ENCODE data around the gene REPS1. TPM values are rescaled to one million over a fixed set of nuclear protein-coding genes. Genes with fewer than 3 reads are reported as not detected.
"Not testable (repeated sequence)": the region's sequence is repeated elsewhere in the genome, so short reads cannot be mapped to it uniquely, and the experiment has no call there.

The REPS1 gene
- total and polyA plus RNA-seq, 7 experiments from 2014 or later, result 24.7 to 74.6 (median 65.4) TPM

- peaks cover 27 to 50% (median 39%) of the 10 kb centered on the region in 7 donors for H3K4me1 Mint-ChIP-seq
Measured at GRCh38 chr6:138945354-138945753, 42.7 kb downstream of the REPS1 start.

GRCh38 chr6:138944412-138944811, 43.6 kb downstream of the REPS1 start:
- peak in 1 of 9 donors; percentile 35 for DNase-seq
- Mint-ChIP-seq H3K4me1 (peaks cover 23 to 46% (median 32%) of the 10 kb centered on the region in 7 donors), H3K36me3 (peaks cover 6 to 68% (median 49%) of the 10 kb centered on the region in 5 donors), H3K9me3 (peaks cover 0 to 4% (median 0%) of the 10 kb centered on the region in 11 donors), H3K4me3 (no peak overlapping the region), H3K27me3 (no peaks in the 10 kb centered on the region), H3K27ac (no peak overlapping the region)
- H3K27me3 ChIP-seq (ENCODE audit: control insufficient read depth in 2 of 2, insufficient read depth in 2 of 2, low read length in 2 of 2), result no peaks in the 10 kb centered on the region
- H3K9me3 ChIP-seq (ENCODE audit: control insufficient read depth in 2 of 3, low read length in 3 of 3), result no peaks in the 10 kb centered on the region
- CTCF ChIA-PET, result no interaction called here
- no peak overlapping the region for H3K27ac ChIP-seq (ENCODE audit: low read depth, low read length)
- ATAC-seq, result peak; percentile 64
- H3K4me1 ChIP-seq (ENCODE audit: control insufficient read depth in 2 of 2, insufficient read depth in 2 of 2, low read length in 2 of 2), result peaks cover 9 to 10% of the 10 kb centered on the region in 2 donors
- H3K36me3 ChIP-seq (ENCODE audit: control insufficient read depth in 2 of 3, insufficient read depth in 3 of 3, low read length in 3 of 3), result peaks cover 0 to 29% (median 7%) of the 10 kb centered on the region in 3 experiments
- POLR2A ChIA-PET, result interaction anchor here (0.6 kb wide), 1 partner anchor 176 kb away, joined by 3 read pairs; no protein-coding TSS in a partner anchor
- H3K4me3 ChIP-seq (ENCODE audit: low read length), result no peak overlapping the region
- intact Hi-C loops (cut with micrococcal nuclease), result no loop called here

More at GRCh38 chr6:138945354-138945753, 42.7 kb downstream of the REPS1 start:
- no peaks in the 10 kb centered on the region for H3K27me3 ChIP-seq (ENCODE audit: control insufficient read depth in 2 of 2, insufficient read depth in 2 of 2, low read length in 2 of 2)
- DNase-seq (no peak), ATAC-seq (no peak)
- H3K4me1 ChIP-seq (ENCODE audit: control insufficient read depth in 2 of 2, insufficient read depth in 2 of 2, low read length in 2 of 2), result peaks cover 9 to 10% of the 10 kb centered on the region in 2 donors
- H3K9me3 Mint-ChIP-seq, result peaks cover 0 to 4% (median 0%) of the 10 kb centered on the region in 11 donors
- H3K27me3 Mint-ChIP-seq, result no peaks in the 10 kb centered on the region
- ChIA-PET POLR2A (no interaction called here), CTCF (no interaction called here)
- intact Hi-C loops (cut with micrococcal nuclease), result loop anchor here in 1 of 2 donors (5.0 kb wide), 1 partner anchor 42 kb away; the partner anchor contains the start of gene REPS1
- H3K9me3 ChIP-seq (ENCODE audit: control insufficient read depth in 2 of 3, low read length in 3 of 3), result no peaks in the 10 kb centered on the region
- H3K36me3 ChIP-seq (ENCODE audit: control insufficient read depth in 2 of 3, insufficient read depth in 3 of 3, low read length in 3 of 3), result peaks cover 0 to 29% (median 7%) of the 10 kb centered on the region in 3 experiments
- peaks cover 6 to 60% (median 42%) of the 10 kb centered on the region in 5 donors for H3K36me3 Mint-ChIP-seq
- H3K27ac ChIP-seq (ENCODE audit: low read depth, low read length), result no peak overlapping the region
- H3K4me3 Mint-ChIP-seq, result no peak overlapping the region
- no peak overlapping the region for H3K4me3 ChIP-seq (ENCODE audit: low read length)
- H3K27ac Mint-ChIP-seq, result peak overlapping the region in 1 of 9 donors; percentile 65

- ATAC-seq (no peak), DNase-seq (no peak)
- H3K27me3 ChIP-seq (ENCODE audit: control insufficient read depth in 2 of 2, insufficient read depth in 2 of 2, low read length in 2 of 2), result no peaks in the 10 kb centered on the region
- intact Hi-C loops (cut with micrococcal nuclease), result no loop called here
- no peak overlapping the region for H3K4me3 ChIP-seq (ENCODE audit: low read length)
- Mint-ChIP-seq H3K27ac (peak overlapping the region in 1 of 9 donors; percentile 1), H3K4me1 (peaks cover 14 to 37% (median 21%) of the 10 kb centered on the region in 7 donors), H3K9me3 (peaks cover 0 to 2% (median 0%) of the 10 kb centered on the region in 11 donors), H3K4me3 (no peak overlapping the region), H3K36me3 (peaks cover 6 to 73% (median 56%) of the 10 kb centered on the region in 5 donors), H3K27me3 (no peaks in the 10 kb centered on the region)
- H3K27ac ChIP-seq (ENCODE audit: low read depth, low read length), result no peak overlapping the region
- ChIA-PET POLR2A (no interaction called here), CTCF (interaction anchor here (0.6 kb wide), 1 partner anchor 55 kb away, joined by 3 read pairs; no protein-coding TSS in a partner anchor)
- H3K36me3 ChIP-seq (ENCODE audit: control insufficient read depth in 2 of 3, insufficient read depth in 3 of 3, low read length in 3 of 3), result peaks cover 0 to 38% (median 9%) of the 10 kb centered on the region in 3 experiments
- H3K9me3 ChIP-seq (ENCODE audit: control insufficient read depth in 2 of 3, low read length in 3 of 3), result no peaks in the 10 kb centered on the region
- H3K4me1 ChIP-seq (ENCODE audit: control insufficient read depth in 2 of 2, insufficient read depth in 2 of 2, low read length in 2 of 2), result peaks cover 9 to 10% of the 10 kb centered on the region in 2 donors
Measured at GRCh38 chr6:138943089-138943625, 44.9 kb downstream of the REPS1 start.

GRCh38 chr6:138936873-138937272, 51.2 kb downstream of the REPS1 start:
- H3K27ac Mint-ChIP-seq; H3K27me3 ChIP-seq (ENCODE audit: control insufficient read depth in 2 of 2, insufficient read depth in 2 of 2, low read length in 2 of 2); H3K4me3 Mint-ChIP-seq; POLR2A ChIA-PET; H3K4me1 ChIP-seq (ENCODE audit: control insufficient read depth in 2 of 2, insufficient read depth in 2 of 2, low read length in 2 of 2); intact Hi-C loops (cut with micrococcal nuclease); DNase-seq; ATAC-seq; H3K27ac ChIP-seq (ENCODE audit: low read depth, low read length); H3K9me3 ChIP-seq (ENCODE audit: control insufficient read depth in 2 of 3, low read length in 3 of 3); CTCF ChIA-PET; H3K4me3 ChIP-seq (ENCODE audit: low read length); H3K27me3 Mint-ChIP-seq: not testable (repeated sequence)
- H3K4me1 Mint-ChIP-seq, result peaks cover 0 to 10% (median 6%) of the 10 kb centered on the region in 7 donors
- H3K9me3 Mint-ChIP-seq, result peaks cover 3 to 15% (median 6%) of the 10 kb centered on the region in 11 donors
- H3K36me3 ChIP-seq (ENCODE audit: control insufficient read depth in 2 of 3, insufficient read depth in 3 of 3, low read length in 3 of 3), result peaks cover 0 to 21% (median 8%) of the 10 kb centered on the region in 3 experiments
- peaks cover 8 to 72% (median 51%) of the 10 kb centered on the region in 5 donors for H3K36me3 Mint-ChIP-seq

GRCh38 chr6:138931660-138932059, 56.4 kb downstream of the REPS1 start:
- no peaks in the 10 kb centered on the region for H3K27me3 ChIP-seq (ENCODE audit: control insufficient read depth in 2 of 2, insufficient read depth in 2 of 2, low read length in 2 of 2)
- H3K4me1 ChIP-seq (ENCODE audit: control insufficient read depth in 2 of 2, insufficient read depth in 2 of 2, low read length in 2 of 2), result peaks cover 3 to 4% of the 10 kb centered on the region in 2 donors
- DNase-seq, result no peak
- no peak overlapping the region for H3K27ac ChIP-seq (ENCODE audit: low read depth, low read length)
- ChIA-PET CTCF (interaction anchor here (0.8 kb wide), 1 partner anchor 182 kb away, joined by 3 read pairs; no protein-coding TSS in a partner anchor), POLR2A (no interaction called here)
- H3K27ac Mint-ChIP-seq, result peak overlapping the region in 2 of 9 donors; percentile 3 to 19
- intact Hi-C loops (cut with micrococcal nuclease), result loop anchor here in 1 of 2 donors (5.0 kb wide), 2 partner anchors 241 to 431 kb away; no protein-coding TSS in a partner anchor
- peaks cover 0 to 14% (median 0%) of the 10 kb centered on the region in 3 experiments for H3K36me3 ChIP-seq (ENCODE audit: control insufficient read depth in 2 of 3, insufficient read depth in 3 of 3, low read length in 3 of 3)
- H3K9me3 ChIP-seq (ENCODE audit: control insufficient read depth in 2 of 3, low read length in 3 of 3), result no peaks in the 10 kb centered on the region
- peaks cover 0 to 3% (median 0%) of the 10 kb centered on the region in 11 donors for H3K9me3 Mint-ChIP-seq
- no peaks in the 10 kb centered on the region for H3K27me3 Mint-ChIP-seq
- peaks cover 0 to 13% (median 12%) of the 10 kb centered on the region in 7 donors for H3K4me1 Mint-ChIP-seq
- peaks cover under 1 to 53% (median 28%) of the 10 kb centered on the region in 5 donors for H3K36me3 Mint-ChIP-seq
- H3K4me3 Mint-ChIP-seq, result no peak overlapping the region
- H3K4me3 ChIP-seq (ENCODE audit: low read length), result no peak overlapping the region
- no peak for ATAC-seq

- Mint-ChIP-seq H3K4me1 (peaks cover 0 to 5% (median 1%) of the 10 kb centered on the region in 7 donors), H3K36me3 (peaks cover 4 to 41% (median 24%) of the 10 kb centered on the region in 5 donors), H3K4me3 (no peak overlapping the region), H3K27me3 (no peaks in the 10 kb centered on the region), H3K9me3 (no peaks in the 10 kb centered on the region), H3K27ac (no peak overlapping the region)
- no peaks in the 10 kb centered on the region for H3K27me3 ChIP-seq (ENCODE audit: control insufficient read depth in 2 of 2, insufficient read depth in 2 of 2, low read length in 2 of 2)
- ATAC-seq (no peak), DNase-seq (no peak)
- ChIA-PET POLR2A (no interaction called here), CTCF (interaction anchor here (0.6 kb wide), 1 partner anchor 593 kb away, joined by 3 read pairs; no protein-coding TSS in a partner anchor)
- no peak overlapping the region for H3K4me3 ChIP-seq (ENCODE audit: low read length)
- H3K4me1 ChIP-seq (ENCODE audit: control insufficient read depth in 2 of 2, insufficient read depth in 2 of 2, low read length in 2 of 2), result no peaks in the 10 kb centered on the region
- H3K27ac ChIP-seq (ENCODE audit: low read depth, low read length), result no peak overlapping the region
- H3K9me3 ChIP-seq (ENCODE audit: control insufficient read depth in 2 of 3, low read length in 3 of 3), result no peaks in the 10 kb centered on the region
- intact Hi-C loops (cut with micrococcal nuclease), result no loop called here
- H3K36me3 ChIP-seq (ENCODE audit: control insufficient read depth in 2 of 3, insufficient read depth in 3 of 3, low read length in 3 of 3), result peaks cover 0 to 14% (median 0%) of the 10 kb centered on the region in 3 experiments
Measured at GRCh38 chr6:138926579-138926978, 61.5 kb downstream of the REPS1 start.

Data from naive thymus-derived CD4-positive, alpha-beta T cell (primary cell).